CD14-positive monocyte (primary cell): Measurements from ENCODE around the gene ATRN. TPM values are rescaled to one million over a fixed set of nuclear protein-coding genes. Genes with fewer than 3 reads are reported as not detected.

Source experiments
- DNase-seq, 3 donors: peaks; one replicate each; pipeline ENCODE4 v3.0.0-alpha.2; 2011 to 2022
- H2AFZ ChIP-seq: 2 replicates; pipeline ENCODE4 v1.6.0; 2012; ENCODE audit warnings: mild to moderate bottlenecking, low read depth, low read length, inconsistent platforms; ENCODE audit not compliant: insufficient read depth, poor library complexity, severe bottlenecking
- H3K27ac ChIP-seq, 2 donors: 1 replicate in 1 of 2; 2 replicates in 1 of 2; pipeline ENCODE4 v1.5.1; 2012 to 2013; ENCODE audit warnings: low read length in 2 of 2, control low read depth in 1 of 2, inconsistent platforms in 1 of 2, low read depth in 1 of 2, mild to moderate bottlenecking in 1 of 2
- H3K27me3 ChIP-seq, 2 donors: one replicate each; pipeline versions ENCODE4 v1.6.0 to v1.6.1; 2011 to 2013; ENCODE audit warnings: low read length in 2 of 2; ENCODE audit not compliant: control insufficient read depth in 2 of 2, insufficient read depth in 2 of 2
- H3K36me3 ChIP-seq, 2 donors: replicated peaks in 1 of 2; 1 replicate in 1 of 2; 2 replicates in 1 of 2; pipeline versions ENCODE4 v1.5.1 to v1.6.1; 2012 to 2013; ENCODE audit warnings: low read length in 2 of 2, control low read depth in 1 of 2, inconsistent platforms in 1 of 2, mild to moderate bottlenecking in 1 of 2; ENCODE audit not compliant: insufficient read depth in 2 of 2, control insufficient read depth in 1 of 2
- H3K4me1 ChIP-seq, 2 donors: 1 replicate in 1 of 2; 2 replicates in 1 of 2; pipeline versions ENCODE4 v1.5.1 to v1.6.1; 2012 to 2013; ENCODE audit warnings: low read length in 2 of 2, control low read depth in 1 of 2, inconsistent platforms in 1 of 2, mild to moderate bottlenecking in 1 of 2, moderate library complexity in 1 of 2; ENCODE audit not compliant: insufficient read depth in 2 of 2, control insufficient read depth in 1 of 2
- H3K4me2 ChIP-seq: replicated peaks from 2 replicates; pipeline ENCODE3; 2012; ENCODE audit warnings: low read length, moderate library complexity, mild to moderate bottlenecking; ENCODE audit not compliant: poor library complexity, severe bottlenecking; ENCODE audit errors: extremely low read depth
- H3K4me3 ChIP-seq, 3 experiments: fragments of 200-600 bp in 1 of 3; sonication (generic) in 1 of 3; replicated peaks in 1 of 3; 1 replicate in 2 of 3; 2 replicates in 1 of 3; pipeline ENCODE4 v1.5.1; 2011 to 2013; ENCODE audit warnings: low read length in 3 of 3, mild to moderate bottlenecking in 3 of 3, control low read depth in 2 of 3, low read depth in 2 of 3, inconsistent platforms in 1 of 3, moderate library complexity in 1 of 3
- H3K79me2 ChIP-seq: 2 replicates; pipeline ENCODE4 v1.6.0; 2012; ENCODE audit warnings: mild to moderate bottlenecking, control low read depth, inconsistent platforms, low read length, moderate library complexity; ENCODE audit not compliant: insufficient read depth
- H3K9ac ChIP-seq: 2 replicates; pipeline ENCODE4 v1.6.0; 2017; ENCODE audit warnings: low read length, mild to moderate bottlenecking; ENCODE audit not compliant: insufficient read depth, poor library complexity, severe bottlenecking
- H3K9me3 ChIP-seq, 2 donors: replicated peaks in 1 of 2; 1 replicate in 1 of 2; 2 replicates in 1 of 2; pipeline versions ENCODE4 v1.5.1 to v1.6.1; 2012 to 2013; ENCODE audit warnings: low read length in 2 of 2, control low read depth in 1 of 2; ENCODE audit not compliant: control insufficient read depth in 1 of 2, insufficient read depth in 1 of 2
- H4K20me1 ChIP-seq: 2 replicates; pipeline ENCODE4 v1.6.0; 2012; ENCODE audit warnings: mild to moderate bottlenecking, low read length, control low read depth, moderate library complexity; ENCODE audit not compliant: insufficient read depth
- H3K27ac Mint-ChIP-seq, 7 donors: one replicate each; pipeline ENCODE4 v1.8.0; 2020; ENCODE audit warnings: mild to moderate bottlenecking in 7 of 7, mixed read lengths in 7 of 7, moderate library complexity in 6 of 7, inconsistent platforms in 2 of 7
- H3K27me3 Mint-ChIP-seq, 3 donors: one replicate each; pipeline ENCODE4 v1.8.0; 2021 to 2022; ENCODE audit warnings: low read depth in 3 of 3, mild to moderate bottlenecking in 3 of 3, mixed read lengths in 3 of 3, moderate library complexity in 3 of 3, inconsistent platforms in 1 of 3
- H3K36me3 Mint-ChIP-seq, 2 donors: one replicate each; pipeline ENCODE4 v1.8.0; 2020; ENCODE audit warnings: mixed read lengths in 2 of 2, inconsistent platforms in 1 of 2, mild to moderate bottlenecking in 1 of 2
- H3K4me1 Mint-ChIP-seq: one replicate; pipeline ENCODE4 v1.8.0; 2020; ENCODE audit warnings: mild to moderate bottlenecking, mixed read lengths
- H3K4me3 Mint-ChIP-seq, 2 donors: one replicate each; pipeline ENCODE4 v1.8.0; 2020; ENCODE audit warnings: mild to moderate bottlenecking in 2 of 2, mixed read lengths in 2 of 2, moderate library complexity in 1 of 2
- H3K9me3 Mint-ChIP-seq, 7 donors: one replicate each; pipeline ENCODE4 v1.8.0; 2020 to 2022; ENCODE audit warnings: mixed read lengths in 7 of 7, mild to moderate bottlenecking in 6 of 7, moderate library complexity in 6 of 7, inconsistent platforms in 2 of 7
- CTCF ChIP-seq: fragments of 200-600 bp; IDR thresholded peaks from one replicate; pipeline ENCODE4 v1.8.0; 2022; ENCODE audit warnings: antibody characterized with exemption, mild to moderate bottlenecking
- WGBS: methylation state at CpG from one replicate; pipeline ENCODE4 v1.1.5; 2013; ENCODE audit warnings: missing lambda C conversion rate; ENCODE audit not compliant: insufficient coverage; 5-methylcytosine and 5-hydroxymethylcytosine counted together
- intact Hi-C, 2 donors: fragments of 100-400 bp; cut with micrococcal nuclease; formaldehyde crosslinking; loops; one replicate each; pipeline versions ENCODE4 v1.15.0 to v1.15.1; 2023
- polyA plus RNA-seq, 3 donors: library from polyadenylated mRNA; depleted of rRNA in 1 of 3; unstranded in 2 of 3; stranded (reverse) in 1 of 3; fragments of 300-500 nt in 2 of 3; fragments of >200 nt in 1 of 3; fragmentation: Illumina TruSeq in 2 of 3; gene quantifications; 1 replicate in 2 of 3; 2 replicates in 1 of 3; pipeline ENCODE4 v1.2.3, GENCODE V29; 2012 to 2021

ATRN gene
- polyA plus RNA-seq, 3 donors, result 10.2 to 17.4 (median 11.5) TPM

GRCh38 chr20:3446779-3447178 is 24.0 kb upstream of the ATRN start:
- H3K9ac ChIP-seq, result no peak overlapping the region
- H3K4me2 ChIP-seq, result no peak overlapping the region
- H3K27ac Mint-ChIP-seq, result peak overlapping the region in 1 of 7 donors; percentile 3
- no peaks in the 10 kb centered on the region for H3K9me3 ChIP-seq
- H4K20me1 ChIP-seq, result no peaks in the 10 kb centered on the region
- no peaks in the 10 kb centered on the region for H3K36me3 ChIP-seq
- no peaks in the 10 kb centered on the region for H3K9me3 Mint-ChIP-seq
- DNase-seq, result no peak
- no peaks in the 10 kb centered on the region for H3K27me3 ChIP-seq
- H2AFZ ChIP-seq, result no peak overlapping the region
- peaks cover 7% of the 10 kb centered on the region for H3K4me1 Mint-ChIP-seq
- intact Hi-C loops, result no loop called here
- 94% methylated on average over 3 of the region's 8 CpGs for WGBS
- H3K27ac ChIP-seq, result no peak overlapping the region
- no peaks in the 10 kb centered on the region for H3K79me2 ChIP-seq
- H3K4me3 ChIP-seq, result no peak overlapping the region
- H3K36me3 Mint-ChIP-seq, result no peaks in the 10 kb centered on the region
- H3K4me3 Mint-ChIP-seq, result no peak overlapping the region
- peaks cover 0 to 2% (median 2%) of the 10 kb centered on the region in 3 donors for H3K27me3 Mint-ChIP-seq
- TF ChIP-seq CTCF, result no peak
- peaks cover 5% of the 10 kb centered on the region in 2 donors for H3K4me1 ChIP-seq

- H3K4me3 ChIP-seq, result no peak overlapping the region
- no peaks in the 10 kb centered on the region for H3K27me3 ChIP-seq
- H2AFZ ChIP-seq, result peak overlapping the region; percentile 65
- H3K4me2 ChIP-seq, result no peak overlapping the region
- intact Hi-C loops, result no loop called here
- H3K4me1 Mint-ChIP-seq, result peaks cover 7% of the 10 kb centered on the region
- peak overlapping the region in 4 of 7 donors; percentile 1 to 66 (median 12) for H3K27ac Mint-ChIP-seq
- H4K20me1 ChIP-seq, result no peaks in the 10 kb centered on the region
- WGBS, result 86% methylated on average over 1 of the region's 2 CpGs
- H3K36me3 Mint-ChIP-seq, result no peaks in the 10 kb centered on the region
- no peak for DNase-seq
- H3K9ac ChIP-seq, result no peak overlapping the region
- TF ChIP-seq CTCF, result no peak
- H3K27ac ChIP-seq, result no peak overlapping the region
- H3K79me2 ChIP-seq, result no peaks in the 10 kb centered on the region
- H3K36me3 ChIP-seq, result no peaks in the 10 kb centered on the region
- no peak overlapping the region for H3K4me3 Mint-ChIP-seq
- peaks cover 5% of the 10 kb centered on the region in 2 donors for H3K4me1 ChIP-seq
- H3K9me3 ChIP-seq, result no peaks in the 10 kb centered on the region
- H3K27me3 Mint-ChIP-seq, result peaks cover 0 to 2% (median 2%) of the 10 kb centered on the region in 3 donors
- H3K9me3 Mint-ChIP-seq, result no peaks in the 10 kb centered on the region
Measured at GRCh38 chr20:3447321-3447720, 23.5 kb upstream of the ATRN start.
